NB4 (cell line): Measurements from ENCODE around the gene SMIM26.

Experiments
- POLR2A ChIP-seq: IDR thresholded peaks from 2 replicates; pipeline ENCODE4 v1.6.1; 2011; ENCODE audit warnings: mild to moderate bottlenecking; ENCODE audit not compliant: insufficient read length; ENCODE audit errors: extremely low read depth
- TF ChIP-seq, protein P1 (sequence below): IDR thresholded peaks from one replicate; pipeline ENCODE4 v1.5.1; 2012; ENCODE audit warnings: low read depth, low read length
- TF ChIP-seq, protein P2 (sequence below): IDR thresholded peaks from 2 replicates; pipeline ENCODE4 v1.6.1; 2011; ENCODE audit warnings: low read depth, low read length

DNA sequence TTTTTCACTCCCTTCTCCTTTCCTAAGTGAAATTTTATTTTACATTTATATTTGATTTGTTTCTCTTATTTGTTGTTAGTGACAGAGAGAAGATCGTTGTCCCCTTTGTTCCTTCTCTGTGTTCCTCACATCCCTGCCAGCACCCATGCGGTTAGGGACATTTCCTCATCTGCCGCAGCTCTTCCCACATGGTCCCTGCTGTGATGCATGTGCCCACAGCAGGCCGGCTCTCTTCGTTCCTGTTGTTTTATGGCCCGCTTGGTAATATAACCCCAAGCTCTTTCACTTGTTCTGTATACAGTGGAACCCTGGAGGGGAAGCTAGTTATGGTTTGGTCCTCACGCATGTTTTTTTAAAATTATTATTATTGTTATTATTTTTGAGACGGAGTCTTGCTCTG, 44.3 kb downstream of the SMIM26 start:
- no peak for TF ChIP-seq POLR2A
- TF ChIP-seq, protein P1, sequence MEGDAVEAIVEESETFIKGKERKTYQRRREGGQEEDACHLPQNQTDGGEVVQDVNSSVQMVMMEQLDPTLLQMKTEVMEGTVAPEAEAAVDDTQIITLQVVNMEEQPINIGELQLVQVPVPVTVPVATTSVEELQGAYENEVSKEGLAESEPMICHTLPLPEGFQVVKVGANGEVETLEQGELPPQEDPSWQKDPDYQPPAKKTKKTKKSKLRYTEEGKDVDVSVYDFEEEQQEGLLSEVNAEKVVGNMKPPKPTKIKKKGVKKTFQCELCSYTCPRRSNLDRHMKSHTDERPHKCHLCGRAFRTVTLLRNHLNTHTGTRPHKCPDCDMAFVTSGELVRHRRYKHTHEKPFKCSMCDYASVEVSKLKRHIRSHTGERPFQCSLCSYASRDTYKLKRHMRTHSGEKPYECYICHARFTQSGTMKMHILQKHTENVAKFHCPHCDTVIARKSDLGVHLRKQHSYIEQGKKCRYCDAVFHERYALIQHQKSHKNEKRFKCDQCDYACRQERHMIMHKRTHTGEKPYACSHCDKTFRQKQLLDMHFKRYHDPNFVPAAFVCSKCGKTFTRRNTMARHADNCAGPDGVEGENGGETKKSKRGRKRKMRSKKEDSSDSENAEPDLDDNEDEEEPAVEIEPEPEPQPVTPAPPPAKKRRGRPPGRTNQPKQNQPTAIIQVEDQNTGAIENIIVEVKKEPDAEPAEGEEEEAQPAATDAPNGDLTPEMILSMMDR, result no peak
- TF ChIP-seq, protein P2, sequence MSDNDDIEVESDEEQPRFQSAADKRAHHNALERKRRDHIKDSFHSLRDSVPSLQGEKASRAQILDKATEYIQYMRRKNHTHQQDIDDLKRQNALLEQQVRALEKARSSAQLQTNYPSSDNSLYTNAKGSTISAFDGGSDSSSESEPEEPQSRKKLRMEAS, result no peak
